GM15510 (cell line): ENCODE results near the gene TST.

ENCODE experiments used
- POLR2A ChIP-seq: IDR thresholded peaks from 3 replicates; pipeline ENCODE4 v1.6.1; 2011; ENCODE audit warnings: borderline replicate concordance; ENCODE audit not compliant: insufficient read length; ENCODE audit errors: extremely low read depth

Gene TST

GRCh38 chr22:37017356-37017755 is 1.9 kb downstream of the TST start:
- no peak for TF ChIP-seq POLR2A

GRCh38 chr22:37016134-37016910 is 2.9 kb downstream of the TST start:
- no peak for TF ChIP-seq POLR2A

- TF ChIP-seq POLR2A: no peak
Observed at GRCh38 chr22:37015587-37015878, 3.7 kb downstream of the TST start.

GRCh38 chr22:37014835-37015586 is 4.2 kb downstream of the TST start:
- no peak for TF ChIP-seq POLR2A

GRCh38 chr22:37014415-37014806 is 4.8 kb downstream of the TST start:
- TF ChIP-seq POLR2A: no peak

GRCh38 chr22:37012956-37013355 is 6.3 kb downstream of the TST start:
- TF ChIP-seq POLR2A: no peak

GRCh38 chr22:37012262-37012904 is 6.9 kb downstream of the TST start:
- TF ChIP-seq POLR2A: no peak

- no peak for TF ChIP-seq POLR2A
Observed at GRCh38 chr22:37011472-37011871, 7.8 kb downstream of the TST start.

- TF ChIP-seq POLR2A: no peak
Observed at GRCh38 chr22:37010976-37011375, 8.3 kb downstream of the TST start.

- no peak for TF ChIP-seq POLR2A
Observed at GRCh38 chr22:37010174-37010573, 9.1 kb downstream of the TST start.

- no peak for TF ChIP-seq POLR2A
Observed at GRCh38 chr22:37009490-37009889, 9.8 kb downstream of the TST start.

- TF ChIP-seq POLR2A: no peak
Observed at GRCh38 chr22:37008365-37008764, 10.9 kb downstream of the TST start.

GRCh38 chr22:37007651-37008050 is 11.6 kb downstream of the TST start:
- no peak for TF ChIP-seq POLR2A

GRCh38 chr22:37002633-37003032 is 16.6 kb downstream of the TST start:
- no peak for TF ChIP-seq POLR2A

- no peak for TF ChIP-seq POLR2A
Observed at GRCh38 chr22:37001826-37002225, 17.4 kb downstream of the TST start.
